Measurements from ENCODE around the gene TANC1. TPM values are rescaled to one million over a fixed set of nuclear protein-coding genes. Genes with fewer than 3 reads are reported as not detected.

The TANC1 gene
- polyA plus RNA-seq, 1 donor from 2014 or later = 0.37 TPM

DNA sequence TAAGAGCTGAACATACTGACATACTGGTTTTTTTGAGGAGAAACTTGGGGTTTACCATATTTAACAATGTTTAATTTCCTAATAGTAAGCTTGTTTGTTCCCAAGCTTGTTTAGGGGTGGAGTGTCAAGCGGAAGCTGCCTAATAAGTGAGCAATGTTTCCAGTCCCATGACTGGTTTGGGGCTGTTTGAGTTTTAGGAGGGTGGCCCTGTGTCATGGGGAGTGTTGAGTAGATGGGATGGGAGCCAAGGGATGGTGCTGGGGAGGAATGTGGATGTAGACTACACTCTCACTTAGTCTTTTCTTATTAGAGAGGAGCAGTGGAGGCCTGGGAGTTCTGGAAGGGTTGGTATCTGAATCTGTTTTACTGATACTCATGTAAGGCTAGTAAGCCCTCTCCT lies 128.5 kb downstream of the TANC1 start:
- no peaks in the 10 kb centered on the region for H3K79me2 ChIP-seq (replicated peaks; ENCODE audit: insufficient read depth, low read length)
- H3F3A ChIP-seq (ENCODE audit: insufficient read depth, low read length, poor library complexity, severe bottlenecking) = no peaks in the 10 kb centered on the region
- no peaks in the 10 kb centered on the region for H4K20me1 ChIP-seq (ENCODE audit: insufficient read depth)
- H3K27me3 ChIP-seq (ENCODE audit: insufficient read depth, low read depth, low read length) = no peaks in the 10 kb centered on the region
- TF ChIP-seq POLR2AphosphoS5 (IDR thresholded peaks at IDR 0.05) (no peak), RAD21 (conservative IDR thresholded peaks at IDR 0.05) (no peak), EP300 (conservative IDR thresholded peaks at IDR 0.05; ENCODE audit: poor library complexity, severe bottlenecking) (no peak), TAF1 (IDR thresholded peaks at IDR 0.05; ENCODE audit: low read depth) (no peak), MXI1 (conservative IDR thresholded peaks at IDR 0.05; ENCODE audit: poor library complexity, severe bottlenecking) (no peak)
- TF ChIP-seq, protein P1, sequence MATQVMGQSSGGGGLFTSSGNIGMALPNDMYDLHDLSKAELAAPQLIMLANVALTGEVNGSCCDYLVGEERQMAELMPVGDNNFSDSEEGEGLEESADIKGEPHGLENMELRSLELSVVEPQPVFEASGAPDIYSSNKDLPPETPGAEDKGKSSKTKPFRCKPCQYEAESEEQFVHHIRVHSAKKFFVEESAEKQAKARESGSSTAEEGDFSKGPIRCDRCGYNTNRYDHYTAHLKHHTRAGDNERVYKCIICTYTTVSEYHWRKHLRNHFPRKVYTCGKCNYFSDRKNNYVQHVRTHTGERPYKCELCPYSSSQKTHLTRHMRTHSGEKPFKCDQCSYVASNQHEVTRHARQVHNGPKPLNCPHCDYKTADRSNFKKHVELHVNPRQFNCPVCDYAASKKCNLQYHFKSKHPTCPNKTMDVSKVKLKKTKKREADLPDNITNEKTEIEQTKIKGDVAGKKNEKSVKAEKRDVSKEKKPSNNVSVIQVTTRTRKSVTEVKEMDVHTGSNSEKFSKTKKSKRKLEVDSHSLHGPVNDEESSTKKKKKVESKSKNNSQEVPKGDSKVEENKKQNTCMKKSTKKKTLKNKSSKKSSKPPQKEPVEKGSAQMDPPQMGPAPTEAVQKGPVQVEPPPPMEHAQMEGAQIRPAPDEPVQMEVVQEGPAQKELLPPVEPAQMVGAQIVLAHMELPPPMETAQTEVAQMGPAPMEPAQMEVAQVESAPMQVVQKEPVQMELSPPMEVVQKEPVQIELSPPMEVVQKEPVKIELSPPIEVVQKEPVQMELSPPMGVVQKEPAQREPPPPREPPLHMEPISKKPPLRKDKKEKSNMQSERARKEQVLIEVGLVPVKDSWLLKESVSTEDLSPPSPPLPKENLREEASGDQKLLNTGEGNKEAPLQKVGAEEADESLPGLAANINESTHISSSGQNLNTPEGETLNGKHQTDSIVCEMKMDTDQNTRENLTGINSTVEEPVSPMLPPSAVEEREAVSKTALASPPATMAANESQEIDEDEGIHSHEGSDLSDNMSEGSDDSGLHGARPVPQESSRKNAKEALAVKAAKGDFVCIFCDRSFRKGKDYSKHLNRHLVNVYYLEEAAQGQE (IDR thresholded peaks at IDR 0.05; ENCODE audit: borderline replicate concordance) = no peak
- H3K4me3 ChIP-seq (ENCODE audit: low read length) = no peak overlapping the region
- no peak overlapping the region for H3K4me2 ChIP-seq (ENCODE audit: low read length)
- H3K27ac ChIP-seq (ENCODE audit: low read length) = no peak overlapping the region
- no peak overlapping the region for H3K9ac ChIP-seq (ENCODE audit: low read length)
- H2AFZ ChIP-seq (ENCODE audit: low read depth, low read length) = no peak overlapping the region
- no peaks in the 10 kb centered on the region for H3K36me3 ChIP-seq (ENCODE audit: insufficient read depth, low read length)
- H3K9me2 ChIP-seq (ENCODE audit: insufficient read depth, low read length) = no peaks in the 10 kb centered on the region
- no peaks in the 10 kb centered on the region for H3K9me3 ChIP-seq (ENCODE audit: low read length)

GRCh38 chr2:159098361-159098760 lies 129.9 kb downstream of the TANC1 start:
- Histone ChIP-seq H3K4me2 (ENCODE audit: low read length) (no peak overlapping the region), H3F3A (ENCODE audit: insufficient read depth, low read length, poor library complexity, severe bottlenecking) (no peaks in the 10 kb centered on the region), H2AFZ (ENCODE audit: low read depth, low read length) (no peak overlapping the region), H3K9me3 (ENCODE audit: low read length) (no peaks in the 10 kb centered on the region), H3K4me3 (ENCODE audit: low read length) (no peak overlapping the region), H3K27me3 (ENCODE audit: insufficient read depth, low read depth, low read length) (no peaks in the 10 kb centered on the region), H3K9me2 (ENCODE audit: insufficient read depth, low read length) (no peaks in the 10 kb centered on the region), H3K27ac (ENCODE audit: low read length) (no peak overlapping the region), H3K9ac (ENCODE audit: low read length) (no peak overlapping the region), H4K20me1 (ENCODE audit: insufficient read depth) (no peaks in the 10 kb centered on the region), H3K79me2 (replicated peaks; ENCODE audit: insufficient read depth, low read length) (no peaks in the 10 kb centered on the region), H3K36me3 (ENCODE audit: insufficient read depth, low read length) (no peaks in the 10 kb centered on the region)
- TF ChIP-seq SMC3 (conservative IDR thresholded peaks at IDR 0.05; ENCODE audit: poor library complexity) = no peak
- TF ChIP-seq CTCF (IDR thresholded peaks at IDR 0.05; ENCODE audit: poor library complexity, severe bottlenecking) = no peak
- no peak for TF ChIP-seq EZH2 (IDR thresholded peaks at IDR 0.05; ENCODE audit: borderline replicate concordance, insufficient read depth, low read length, poor library complexity, severe bottlenecking)
- no peak for TF ChIP-seq MXI1 (conservative IDR thresholded peaks at IDR 0.05; ENCODE audit: poor library complexity, severe bottlenecking)
- no peak for TF ChIP-seq RAD21 (conservative IDR thresholded peaks at IDR 0.05)
- TF ChIP-seq EP300 (conservative IDR thresholded peaks at IDR 0.05; ENCODE audit: poor library complexity, severe bottlenecking) = no peak
- TF ChIP-seq TAF1 (IDR thresholded peaks at IDR 0.05; ENCODE audit: low read depth) = no peak
- no peak for TF ChIP-seq POLR2AphosphoS5 (IDR thresholded peaks at IDR 0.05)
- TF ChIP-seq, protein P1 (IDR thresholded peaks at IDR 0.05; ENCODE audit: borderline replicate concordance) = no peak

All from neural cell (in vitro differentiated cells).